Ishikawa (cell line): ENCODE data around the gene BRD7.

Experiments
- CEBPB ChIP-seq: IDR thresholded peaks from 2 replicates; pipeline ENCODE4 v1.6.1; 2012
- CREB1 ChIP-seq: IDR thresholded peaks from 2 replicates; pipeline ENCODE4 v1.6.1; 2012; ENCODE audit warnings: low read depth
- EGR1 ChIP-seq: IDR thresholded peaks from 2 replicates; pipeline ENCODE4 v1.6.1; 2012
- EP300 ChIP-seq: IDR thresholded peaks from 2 replicates; pipeline ENCODE4 v1.6.1; 2012; ENCODE audit warnings: borderline replicate concordance
- FOXM1 ChIP-seq: IDR thresholded peaks from 2 replicates; pipeline ENCODE4 v1.6.1; 2012; ENCODE audit warnings: low read depth, borderline replicate concordance
- NFIC ChIP-seq: IDR thresholded peaks from 2 replicates; pipeline ENCODE4 v1.6.1; 2012
- RAD21 ChIP-seq: IDR thresholded peaks from 2 replicates; pipeline ENCODE4 v1.6.1; 2012; ENCODE audit warnings: low read depth
- TAF1 ChIP-seq: IDR thresholded peaks from 2 replicates; pipeline ENCODE4 v1.6.1; 2012; ENCODE audit warnings: low read depth, mild to moderate bottlenecking
- TCF12 ChIP-seq: IDR thresholded peaks from 2 replicates; pipeline ENCODE4 v1.6.1; 2012; ENCODE audit warnings: low read depth
- TEAD4 ChIP-seq: IDR thresholded peaks from 2 replicates; pipeline ENCODE4 v1.6.1; 2012
- YY1 ChIP-seq: IDR thresholded peaks from 2 replicates; pipeline ENCODE4 v1.6.1; 2012; ENCODE audit warnings: low read depth
- ZBTB7A ChIP-seq: IDR thresholded peaks from 2 replicates; pipeline ENCODE4 v1.6.1; 2012; ENCODE audit warnings: low read depth
- TF ChIP-seq, protein P1 (sequence below): IDR thresholded peaks from 2 replicates; pipeline ENCODE4 v1.6.1; 2012
- TF ChIP-seq, protein P2 (sequence below): IDR thresholded peaks from 2 replicates; pipeline ENCODE4 v1.6.1; 2012; ENCODE audit warnings: low read depth, mild to moderate bottlenecking
- TF ChIP-seq, protein P3 (sequence below): IDR thresholded peaks from 2 replicates; pipeline ENCODE4 v1.6.1; 2012

The BRD7 gene

DNA sequence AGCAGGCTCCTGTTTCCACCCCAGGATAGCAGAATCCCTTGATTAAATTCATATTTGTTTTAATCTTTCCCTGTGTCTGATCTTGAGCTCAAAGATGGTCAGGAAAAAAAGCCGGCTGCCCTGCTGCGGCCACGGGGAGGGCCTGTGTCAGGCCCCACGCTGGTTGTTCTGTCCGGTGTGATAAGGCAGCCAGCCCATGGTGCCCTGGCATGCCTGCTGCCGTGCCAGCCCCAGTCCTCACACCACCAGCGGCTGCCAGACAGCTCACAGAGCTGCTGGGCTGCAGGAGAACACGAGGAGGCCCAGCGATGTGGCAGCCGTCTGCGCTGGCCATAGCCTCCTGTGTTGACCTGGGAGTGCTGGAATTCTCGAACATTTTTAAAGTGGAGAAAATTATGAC is 34.7 kb upstream of the BRD7 start:
- TF ChIP-seq ZBTB7A = no peak
- no peak for TF ChIP-seq EGR1
- TF ChIP-seq RAD21 = no peak
- TF ChIP-seq CREB1 = no peak
- TF ChIP-seq TEAD4 = no peak
- TF ChIP-seq TCF12 = no peak
- TF ChIP-seq NFIC = no peak
- no peak for TF ChIP-seq EP300
- TF ChIP-seq TAF1 = no peak
- TF ChIP-seq, protein P1, sequence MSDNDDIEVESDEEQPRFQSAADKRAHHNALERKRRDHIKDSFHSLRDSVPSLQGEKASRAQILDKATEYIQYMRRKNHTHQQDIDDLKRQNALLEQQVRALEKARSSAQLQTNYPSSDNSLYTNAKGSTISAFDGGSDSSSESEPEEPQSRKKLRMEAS = no peak
- TF ChIP-seq, protein P2, sequence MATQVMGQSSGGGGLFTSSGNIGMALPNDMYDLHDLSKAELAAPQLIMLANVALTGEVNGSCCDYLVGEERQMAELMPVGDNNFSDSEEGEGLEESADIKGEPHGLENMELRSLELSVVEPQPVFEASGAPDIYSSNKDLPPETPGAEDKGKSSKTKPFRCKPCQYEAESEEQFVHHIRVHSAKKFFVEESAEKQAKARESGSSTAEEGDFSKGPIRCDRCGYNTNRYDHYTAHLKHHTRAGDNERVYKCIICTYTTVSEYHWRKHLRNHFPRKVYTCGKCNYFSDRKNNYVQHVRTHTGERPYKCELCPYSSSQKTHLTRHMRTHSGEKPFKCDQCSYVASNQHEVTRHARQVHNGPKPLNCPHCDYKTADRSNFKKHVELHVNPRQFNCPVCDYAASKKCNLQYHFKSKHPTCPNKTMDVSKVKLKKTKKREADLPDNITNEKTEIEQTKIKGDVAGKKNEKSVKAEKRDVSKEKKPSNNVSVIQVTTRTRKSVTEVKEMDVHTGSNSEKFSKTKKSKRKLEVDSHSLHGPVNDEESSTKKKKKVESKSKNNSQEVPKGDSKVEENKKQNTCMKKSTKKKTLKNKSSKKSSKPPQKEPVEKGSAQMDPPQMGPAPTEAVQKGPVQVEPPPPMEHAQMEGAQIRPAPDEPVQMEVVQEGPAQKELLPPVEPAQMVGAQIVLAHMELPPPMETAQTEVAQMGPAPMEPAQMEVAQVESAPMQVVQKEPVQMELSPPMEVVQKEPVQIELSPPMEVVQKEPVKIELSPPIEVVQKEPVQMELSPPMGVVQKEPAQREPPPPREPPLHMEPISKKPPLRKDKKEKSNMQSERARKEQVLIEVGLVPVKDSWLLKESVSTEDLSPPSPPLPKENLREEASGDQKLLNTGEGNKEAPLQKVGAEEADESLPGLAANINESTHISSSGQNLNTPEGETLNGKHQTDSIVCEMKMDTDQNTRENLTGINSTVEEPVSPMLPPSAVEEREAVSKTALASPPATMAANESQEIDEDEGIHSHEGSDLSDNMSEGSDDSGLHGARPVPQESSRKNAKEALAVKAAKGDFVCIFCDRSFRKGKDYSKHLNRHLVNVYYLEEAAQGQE = no peak
- TF ChIP-seq, protein P3, sequence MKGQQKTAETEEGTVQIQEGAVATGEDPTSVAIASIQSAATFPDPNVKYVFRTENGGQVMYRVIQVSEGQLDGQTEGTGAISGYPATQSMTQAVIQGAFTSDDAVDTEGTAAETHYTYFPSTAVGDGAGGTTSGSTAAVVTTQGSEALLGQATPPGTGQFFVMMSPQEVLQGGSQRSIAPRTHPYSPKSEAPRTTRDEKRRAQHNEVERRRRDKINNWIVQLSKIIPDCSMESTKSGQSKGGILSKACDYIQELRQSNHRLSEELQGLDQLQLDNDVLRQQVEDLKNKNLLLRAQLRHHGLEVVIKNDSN = no peak
- TF ChIP-seq YY1 = no peak
- no peak for TF ChIP-seq FOXM1
- no peak for TF ChIP-seq CEBPB

DNA sequence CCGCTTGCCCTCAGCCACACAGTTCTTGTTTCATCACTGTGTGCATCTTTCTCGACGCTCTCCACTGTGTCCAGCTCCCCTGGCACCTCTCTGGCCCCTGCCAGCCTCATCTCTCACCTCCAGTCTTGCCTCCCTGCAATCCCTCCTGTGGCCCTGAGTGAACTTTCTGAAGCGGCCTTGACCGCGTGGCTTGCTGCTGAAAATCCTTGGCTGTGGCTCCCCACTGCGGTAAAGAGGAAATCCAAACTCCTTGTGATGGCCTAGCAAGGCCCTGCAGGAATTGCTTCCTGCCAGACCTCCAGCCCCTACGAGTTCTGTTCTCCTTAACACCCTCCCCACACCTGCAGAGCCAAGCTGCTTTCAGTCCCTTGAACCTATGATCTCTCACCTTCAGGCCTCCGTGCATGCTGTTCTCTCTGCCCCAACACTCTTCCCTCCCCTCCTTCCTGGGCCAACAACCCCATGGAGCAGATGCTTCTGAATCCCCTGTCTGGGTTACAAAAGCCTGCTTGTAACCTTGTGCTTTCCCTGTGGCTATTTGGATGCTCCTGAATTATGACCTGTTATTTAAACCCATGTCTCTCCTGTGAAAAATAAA is 33.6 kb upstream of the BRD7 start:
- TF ChIP-seq NFIC (no peak), TEAD4 (no peak), CEBPB (no peak), TCF12 (no peak), ZBTB7A (no peak), FOXM1 (no peak)
- TF ChIP-seq, protein P3 = no peak
- TF ChIP-seq, protein P2 = no peak

DNA sequence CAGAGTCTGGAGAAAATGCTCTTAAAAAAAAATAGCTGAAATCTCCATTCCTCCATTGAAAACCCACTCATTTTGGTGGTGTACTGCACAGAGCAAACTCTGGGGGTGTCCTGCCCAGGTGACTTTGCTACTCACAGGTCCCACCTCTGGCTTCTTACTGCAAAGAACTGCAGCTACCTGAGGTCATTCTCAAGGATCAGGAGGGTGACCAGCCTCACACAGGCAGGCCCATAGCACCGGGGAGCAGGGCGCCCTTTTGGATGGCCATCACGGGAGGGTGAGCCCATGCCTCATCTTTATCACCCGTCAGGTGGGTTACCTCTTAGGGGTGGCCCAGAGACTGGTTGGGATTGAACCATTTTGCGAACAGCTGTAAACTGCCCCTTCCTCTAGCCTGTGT is 32.6 kb upstream of the BRD7 start:
- TF ChIP-seq, protein P3 = no peak
- no peak for TF ChIP-seq NFIC
- no peak for TF ChIP-seq ZBTB7A
- no peak for TF ChIP-seq CEBPB
- TF ChIP-seq RAD21 = no peak
- TF ChIP-seq YY1 = no peak
- no peak for TF ChIP-seq TEAD4
- TF ChIP-seq TAF1 = no peak
- no peak for TF ChIP-seq TCF12
- TF ChIP-seq EGR1 = no peak
- TF ChIP-seq, protein P1 = no peak
- TF ChIP-seq, protein P2 = no peak
- no peak for TF ChIP-seq FOXM1

GRCh38 chr16:50400967-50401348 is 32.2 kb upstream of the BRD7 start:
- TF ChIP-seq ZBTB7A (no peak), EP300 (no peak), NFIC (no peak), FOXM1 (no peak), TCF12 (no peak), EGR1 (no peak), CREB1 (no peak), RAD21 (no peak), CEBPB (no peak), YY1 (no peak), TAF1 (no peak), TEAD4 (no peak)
- TF ChIP-seq, protein P3 = no peak
- TF ChIP-seq, protein P1 = no peak
- TF ChIP-seq, protein P2 = no peak
